Cardiac muscle cell (in vitro differentiated cells and primary cell): ENCODE results near the gene SEC63. TPM values are rescaled to one million over a fixed set of nuclear protein-coding genes. Genes with fewer than 3 reads are reported as not detected.

Source experiments
- DNase-seq, 2 donors: peaks; one replicate each; pipeline versions ENCODE4 v3.0.0 to v3.0.0-alpha.2; 2010 to 2017; ENCODE audit warnings: low read depth in 1 of 2, low spot score in 1 of 2
- H3K27ac ChIP-seq: fragments of 200-600 bp; sonication (generic); 2 replicates; pipeline ENCODE4 v1.5.1; 2016
- H3K27me3 ChIP-seq: fragments of 200-600 bp; sonication (generic); 2 replicates; pipeline ENCODE4 v1.6.0; 2016; ENCODE audit warnings: control low read depth
- H3K36me3 ChIP-seq: fragments of 200-600 bp; sonication (generic); 2 replicates; pipeline ENCODE4 v1.5.1; 2016; ENCODE audit warnings: control low read depth
- H3K4me1 ChIP-seq: fragments of 200-600 bp; sonication (generic); 2 replicates; pipeline ENCODE4 v1.8.1; 2017; ENCODE audit warnings: low read depth, mild to moderate bottlenecking, mixed run types
- H3K4me3 ChIP-seq: fragments of 200-600 bp; sonication (generic); 2 replicates; pipeline ENCODE4 v1.5.1; 2016; ENCODE audit warnings: mild to moderate bottlenecking
- H3K9me3 ChIP-seq: fragments of 200-600 bp; sonication (generic); 2 replicates; pipeline ENCODE4 v1.5.1; 2017; ENCODE audit warnings: low read depth, mild to moderate bottlenecking, control low read depth
- polyA plus RNA-seq: library from polyadenylated mRNA; unstranded; fragments of >200 nt; fragmentation: Nextera tagmentation; extraction: Ambion mirVana; gene quantifications from 2 replicates; pipeline ENCODE4 v1.2.1, GENCODE V29; 2016
- total RNA-seq: library from RNA; depleted of rRNA; stranded (reverse); fragments of >200 nt; gene quantifications from 2 replicates; pipeline ENCODE4 v1.2.3, GENCODE V29; 2016
- TF ChIP-seq, protein P1 (sequence below): IDR thresholded peaks from 2 replicates; pipeline ENCODE4 v1.5.1; 2012; ENCODE audit warnings: low read depth, mild to moderate bottlenecking, low read length

SEC63 gene
- total and polyA plus RNA-seq, 2 experiments from 2014 or later, result 9.6 to 80.8 TPM

GRCh38 chr6:107989166-107990094 lies 31.4 kb upstream of the SEC63 start:
- H3K36me3 ChIP-seq, result no peaks in the 10 kb centered on the region
- no peaks in the 10 kb centered on the region for H3K9me3 ChIP-seq
- TF ChIP-seq, protein P1, sequence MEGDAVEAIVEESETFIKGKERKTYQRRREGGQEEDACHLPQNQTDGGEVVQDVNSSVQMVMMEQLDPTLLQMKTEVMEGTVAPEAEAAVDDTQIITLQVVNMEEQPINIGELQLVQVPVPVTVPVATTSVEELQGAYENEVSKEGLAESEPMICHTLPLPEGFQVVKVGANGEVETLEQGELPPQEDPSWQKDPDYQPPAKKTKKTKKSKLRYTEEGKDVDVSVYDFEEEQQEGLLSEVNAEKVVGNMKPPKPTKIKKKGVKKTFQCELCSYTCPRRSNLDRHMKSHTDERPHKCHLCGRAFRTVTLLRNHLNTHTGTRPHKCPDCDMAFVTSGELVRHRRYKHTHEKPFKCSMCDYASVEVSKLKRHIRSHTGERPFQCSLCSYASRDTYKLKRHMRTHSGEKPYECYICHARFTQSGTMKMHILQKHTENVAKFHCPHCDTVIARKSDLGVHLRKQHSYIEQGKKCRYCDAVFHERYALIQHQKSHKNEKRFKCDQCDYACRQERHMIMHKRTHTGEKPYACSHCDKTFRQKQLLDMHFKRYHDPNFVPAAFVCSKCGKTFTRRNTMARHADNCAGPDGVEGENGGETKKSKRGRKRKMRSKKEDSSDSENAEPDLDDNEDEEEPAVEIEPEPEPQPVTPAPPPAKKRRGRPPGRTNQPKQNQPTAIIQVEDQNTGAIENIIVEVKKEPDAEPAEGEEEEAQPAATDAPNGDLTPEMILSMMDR, result no peak
- DNase-seq, result no peak
- peaks cover 7% of the 10 kb centered on the region for H3K4me1 ChIP-seq
- H3K27ac ChIP-seq, result no peak overlapping the region
- no peak overlapping the region for H3K4me3 ChIP-seq
- no peaks in the 10 kb centered on the region for H3K27me3 ChIP-seq

- TF ChIP-seq, protein P1, result no peak
- DNase-seq, result no peak
- Histone ChIP-seq H3K27ac (no peak overlapping the region), H3K4me3 (no peak overlapping the region), H3K27me3 (no peaks in the 10 kb centered on the region), H3K9me3 (no peaks in the 10 kb centered on the region), H3K4me1 (peaks cover 7% of the 10 kb centered on the region), H3K36me3 (no peaks in the 10 kb centered on the region)
These were observed 30.6 kb upstream of the SEC63 start for GRCh38 chr6:107988570-107988969.

GRCh38 chr6:107987805-107988204 lies 29.8 kb upstream of the SEC63 start:
- Histone ChIP-seq H3K27me3 (no peaks in the 10 kb centered on the region), H3K27ac (no peak overlapping the region), H3K4me1 (peaks cover 7% of the 10 kb centered on the region), H3K4me3 (no peak overlapping the region), H3K36me3 (no peaks in the 10 kb centered on the region), H3K9me3 (no peaks in the 10 kb centered on the region)
- no peak for DNase-seq
- TF ChIP-seq, protein P1, result no peak

DNA sequence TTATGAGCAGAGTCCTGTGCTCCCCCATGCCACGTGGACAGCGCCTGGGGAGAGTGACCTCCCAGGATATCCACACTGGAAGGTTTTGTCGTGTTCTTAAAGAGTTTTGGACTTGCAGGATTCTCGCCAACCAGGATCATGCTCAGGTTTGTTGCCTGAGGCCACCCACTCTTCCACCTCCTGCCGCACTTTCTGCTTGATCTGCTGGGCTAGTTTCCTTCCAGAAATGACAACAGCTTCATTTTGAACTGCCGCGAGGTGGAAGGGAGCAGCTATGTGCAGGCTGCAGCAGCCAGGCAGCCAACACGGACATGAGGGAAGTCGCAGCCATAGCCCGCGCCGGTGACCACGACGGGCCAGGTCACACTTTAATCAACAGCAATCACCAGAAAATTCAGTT lies 27.7 kb upstream of the SEC63 start:
- Histone ChIP-seq H3K4me1 (peaks cover 7% of the 10 kb centered on the region), H3K27me3 (no peaks in the 10 kb centered on the region), H3K4me3 (no peak overlapping the region), H3K36me3 (no peaks in the 10 kb centered on the region), H3K27ac (no peak overlapping the region), H3K9me3 (no peaks in the 10 kb centered on the region)
- no peak for DNase-seq
- TF ChIP-seq, protein P1, result no peak

DNA sequence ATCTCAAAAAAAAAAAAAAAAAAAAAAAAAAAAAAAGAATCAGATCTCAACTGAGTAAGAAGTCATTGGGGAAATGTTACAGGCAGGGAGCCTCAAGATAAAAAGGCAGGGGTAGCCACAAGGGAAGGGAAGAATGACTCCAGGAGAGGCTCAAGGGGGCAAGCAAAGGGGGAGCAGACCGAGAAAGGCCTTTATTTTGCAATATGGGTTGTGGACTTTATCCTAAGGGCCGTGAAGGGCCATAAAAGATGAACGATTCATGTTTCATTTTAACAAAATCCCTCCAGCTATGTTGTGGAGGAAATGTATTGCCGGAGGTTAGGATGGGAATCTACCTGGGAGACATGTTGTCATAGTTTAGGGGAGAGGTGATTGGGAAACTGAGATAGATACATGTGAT lies 25.8 kb upstream of the SEC63 start:
- no peaks in the 10 kb centered on the region for H3K9me3 ChIP-seq
- H3K4me3 ChIP-seq, result no peak overlapping the region
- no peaks in the 10 kb centered on the region for H3K27me3 ChIP-seq
- TF ChIP-seq, protein P1, result no peak
- no peaks in the 10 kb centered on the region for H3K4me1 ChIP-seq
- H3K36me3 ChIP-seq, result no peaks in the 10 kb centered on the region
- H3K27ac ChIP-seq, result no peak overlapping the region
- DNase-seq, result no peak
